Body of pancreas (tissue), 4 donors: Measurements from ENCODE around the gene ADH1B. TPM values are rescaled to one million over a fixed set of nuclear protein-coding genes. Genes with fewer than 3 reads are reported as not detected.

ENCODE experiments used
- ATAC-seq: fragments of 150-250 bp; one replicate; pipeline ENCODE4 v1.9.1; 2016
- DNase-seq, 4 donors: peaks; one replicate each; pipeline ENCODE4 v3.0.0-alpha.2; 2019
- H3K27ac ChIP-seq, 4 donors: fragments of 200-600 bp; sonication (generic); 1 replicate in 3 of 4; 2 replicates in 1 of 4; pipeline versions ENCODE4 v1.5.1 to v1.6.1; 2016 to 2019; ENCODE audit warnings: mild to moderate bottlenecking in 1 of 4, mixed read lengths in 1 of 4, moderate library complexity in 1 of 4
- H3K27me3 ChIP-seq, 2 donors: fragments of 200-600 bp; sonication (generic); one replicate each; pipeline ENCODE4 v1.6.0; 2016; ENCODE audit warnings: mild to moderate bottlenecking in 1 of 2
- H3K36me3 ChIP-seq, 2 donors: fragments of 200-600 bp; sonication (generic); replicated peaks in 1 of 2; 2 replicates each; pipeline ENCODE4 v1.5.1; 2016; ENCODE audit warnings: low read depth in 2 of 2; ENCODE audit not compliant: insufficient read depth in 1 of 2
- H3K4me1 ChIP-seq: fragments of 200-600 bp; sonication (generic); one replicate; pipeline ENCODE4 v1.6.0; 2016
- H3K4me3 ChIP-seq, 2 donors: fragments of 200-600 bp; sonication (generic); 1 replicate in 1 of 2; 2 replicates in 1 of 2; pipeline ENCODE4 v1.5.1; 2016 to 2019
- H3K9me3 ChIP-seq, 3 donors: fragments of 200-600 bp; sonication (generic); 1 replicate in 2 of 3; 2 replicates in 1 of 3; pipeline ENCODE4 v1.5.1; 2016
- POLR2A ChIP-seq, 3 donors: fragments of 450-650 bp; IDR thresholded peaks; one replicate each; pipeline ENCODE4 v1.6.1; 2016; ENCODE audit warnings: antibody characterized with exemption in 3 of 3, mild to moderate bottlenecking in 2 of 3
- WGBS, 2 donors: methylation state at CpG; one replicate each; pipeline ENCODE4 v1.1.5; 2017; 5-methylcytosine and 5-hydroxymethylcytosine counted together
- intact Hi-C: fragments of 100-400 bp; cut with DNase I; formaldehyde crosslinking; loops from one replicate; pipeline ENCODE4 v1.15.1; 2023
- total RNA-seq, 2 donors: library from RNA; depleted of rRNA; stranded (reverse); fragments of >200 nt; gene quantifications; one replicate each; pipeline ENCODE4 v1.1.0, GENCODE V29; 2016
- TF ChIP-seq, protein P1 (sequence below), 7 experiments: fragments of 450-650 bp in 4 of 7; fragments of 200-600 bp in 3 of 7; sonication (generic) in 3 of 7; IDR thresholded peaks; one replicate each; pipeline ENCODE4 v1.5.1; 2016 to 2019; ENCODE audit warnings: antibody characterized with exemption in 7 of 7

ADH1B gene
- total RNA-seq, 2 donors from 2014 or later = 134 to 306 TPM

DNA sequence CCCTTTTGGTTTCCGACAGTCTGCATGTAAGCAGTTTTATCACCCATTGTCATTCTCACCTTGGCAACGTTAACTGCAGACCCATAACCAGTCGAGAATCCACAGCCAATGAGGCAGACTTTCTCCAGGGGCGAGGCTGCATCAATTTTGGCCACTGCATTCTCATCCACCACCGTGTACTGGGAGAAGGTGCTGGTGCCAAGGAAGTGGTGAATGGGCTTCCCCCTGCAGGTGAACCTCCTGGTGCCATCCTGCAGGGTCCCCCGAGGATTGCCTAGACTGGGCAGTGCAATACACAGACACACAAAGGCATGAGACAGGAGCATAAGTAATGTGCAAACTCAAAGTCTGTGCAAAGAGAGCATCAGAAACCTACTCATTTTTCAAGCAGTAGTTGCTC is 5.4 kb downstream of the ADH1B start:
- ATAC-seq (no peak), DNase-seq (no peak)
- intact Hi-C loops = no loop called here
- 79 to 83% methylated on average over 6 of the region's 6 CpGs for WGBS, 2 donors
- Histone ChIP-seq H3K27ac (no peak overlapping the region), H3K36me3 (no peaks in the 10 kb centered on the region), H3K27me3 (no peaks in the 10 kb centered on the region), H3K4me1 (no peaks in the 10 kb centered on the region), H3K9me3 (no peaks in the 10 kb centered on the region), H3K4me3 (no peak overlapping the region)
- TF ChIP-seq, protein P1, sequence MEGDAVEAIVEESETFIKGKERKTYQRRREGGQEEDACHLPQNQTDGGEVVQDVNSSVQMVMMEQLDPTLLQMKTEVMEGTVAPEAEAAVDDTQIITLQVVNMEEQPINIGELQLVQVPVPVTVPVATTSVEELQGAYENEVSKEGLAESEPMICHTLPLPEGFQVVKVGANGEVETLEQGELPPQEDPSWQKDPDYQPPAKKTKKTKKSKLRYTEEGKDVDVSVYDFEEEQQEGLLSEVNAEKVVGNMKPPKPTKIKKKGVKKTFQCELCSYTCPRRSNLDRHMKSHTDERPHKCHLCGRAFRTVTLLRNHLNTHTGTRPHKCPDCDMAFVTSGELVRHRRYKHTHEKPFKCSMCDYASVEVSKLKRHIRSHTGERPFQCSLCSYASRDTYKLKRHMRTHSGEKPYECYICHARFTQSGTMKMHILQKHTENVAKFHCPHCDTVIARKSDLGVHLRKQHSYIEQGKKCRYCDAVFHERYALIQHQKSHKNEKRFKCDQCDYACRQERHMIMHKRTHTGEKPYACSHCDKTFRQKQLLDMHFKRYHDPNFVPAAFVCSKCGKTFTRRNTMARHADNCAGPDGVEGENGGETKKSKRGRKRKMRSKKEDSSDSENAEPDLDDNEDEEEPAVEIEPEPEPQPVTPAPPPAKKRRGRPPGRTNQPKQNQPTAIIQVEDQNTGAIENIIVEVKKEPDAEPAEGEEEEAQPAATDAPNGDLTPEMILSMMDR (IDR thresholded peaks at IDR 0.05) = no peak
- TF ChIP-seq POLR2A (IDR thresholded peaks at IDR 0.05) = no peak

DNA sequence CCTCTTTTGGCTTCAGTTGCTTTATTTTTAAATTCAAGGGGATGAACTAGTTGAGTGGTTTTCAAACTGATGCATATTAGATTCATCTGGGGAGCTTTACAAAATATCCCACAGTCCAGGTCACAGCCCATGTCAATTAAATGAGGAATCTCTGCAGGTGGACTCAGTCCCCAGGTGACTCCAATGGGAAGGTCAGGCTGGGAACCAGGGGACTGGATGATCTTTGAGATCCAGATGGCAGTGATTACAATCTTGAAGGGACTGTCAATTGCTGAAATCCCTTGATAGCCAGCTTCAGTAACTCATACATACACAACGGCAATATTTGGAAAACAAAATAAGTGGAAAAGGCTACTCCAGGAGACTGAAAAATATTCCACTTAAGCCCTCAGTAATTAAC is 7.0 kb downstream of the ADH1B start:
- intact Hi-C loops = no loop called here
- Histone ChIP-seq H3K4me3 (no peak overlapping the region), H3K4me1 (no peaks in the 10 kb centered on the region), H3K27ac (no peak overlapping the region), H3K9me3 (no peaks in the 10 kb centered on the region), H3K36me3 (no peaks in the 10 kb centered on the region), H3K27me3 (no peaks in the 10 kb centered on the region)
- 68 to 79% methylated on average over 1 of the region's 1 CpG for WGBS, 2 donors
- no peak for DNase-seq
- TF ChIP-seq, protein P1 (IDR thresholded peaks at IDR 0.05) = no peak
- no peak for TF ChIP-seq POLR2A (IDR thresholded peaks at IDR 0.05)
- no peak for ATAC-seq

DNA sequence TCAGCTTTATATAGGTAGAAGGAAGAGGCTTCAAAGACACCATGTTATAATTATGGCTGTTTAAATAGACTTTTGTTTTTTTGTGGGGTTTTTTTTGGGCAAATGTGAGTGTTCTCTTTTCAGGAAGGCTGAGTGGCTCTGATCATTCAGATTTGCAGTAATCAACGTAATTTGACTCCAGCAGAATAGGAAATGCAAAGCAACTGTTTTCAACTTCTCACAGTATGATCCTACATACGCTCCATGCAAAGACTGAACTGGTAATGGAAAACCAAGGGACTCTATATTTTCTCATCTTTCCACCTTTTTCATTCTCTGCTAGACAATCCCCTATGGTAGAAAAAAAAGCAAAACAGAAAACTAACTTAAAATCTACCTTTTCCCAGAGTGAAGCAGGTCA is 10.8 kb downstream of the ADH1B start:
- no peak overlapping the region for H3K4me3 ChIP-seq
- ATAC-seq = no peak
- H3K36me3 ChIP-seq = no peaks in the 10 kb centered on the region
- WGBS, 2 donors = 82 to 84% methylated on average over 2 of the region's 2 CpGs
- H3K27me3 ChIP-seq = no peaks in the 10 kb centered on the region
- TF ChIP-seq POLR2A (IDR thresholded peaks at IDR 0.05) = no peak
- TF ChIP-seq, protein P1 (IDR thresholded peaks at IDR 0.05) = no peak
- intact Hi-C loops = no loop called here
- H3K4me1 ChIP-seq = no peaks in the 10 kb centered on the region
- H3K9me3 ChIP-seq = no peaks in the 10 kb centered on the region
- DNase-seq = no peak
- no peak overlapping the region for H3K27ac ChIP-seq

DNA sequence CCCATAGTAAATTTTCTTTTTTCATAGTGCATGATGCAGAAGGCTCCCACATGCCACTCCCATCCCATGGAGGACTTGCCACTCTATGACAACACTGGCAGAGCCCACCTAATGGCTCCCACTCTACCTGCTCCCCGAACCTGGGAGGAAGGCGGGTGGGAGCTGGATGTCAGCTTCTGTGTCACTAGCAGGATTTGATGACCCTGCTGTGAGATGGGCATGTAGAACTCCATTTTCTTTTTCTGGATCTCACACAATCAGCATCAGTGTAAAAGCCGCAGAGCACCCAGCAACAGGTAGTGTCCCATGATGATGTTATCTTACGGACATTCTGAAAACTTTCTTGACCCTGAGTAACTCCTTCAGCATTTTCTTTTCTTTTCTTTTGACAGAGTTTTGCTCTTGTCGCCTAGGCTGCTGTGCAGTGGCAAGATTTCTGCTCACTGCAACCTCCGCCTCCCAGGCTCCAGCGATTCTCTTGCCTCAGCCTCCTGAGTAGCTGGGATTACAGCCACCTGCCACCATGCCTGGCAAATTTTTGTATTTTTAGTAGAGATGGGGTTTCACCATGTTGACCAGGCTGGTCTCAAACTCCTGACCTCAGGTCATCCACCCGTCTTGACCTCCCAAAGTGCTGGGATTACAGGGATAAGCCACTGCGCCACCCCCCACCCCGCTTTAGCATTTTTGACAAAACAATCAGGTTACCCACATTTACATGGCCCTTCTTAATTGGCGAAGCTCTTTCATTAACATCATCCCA is 15.4 kb downstream of the ADH1B start:
- no peak for TF ChIP-seq POLR2A (IDR thresholded peaks at IDR 0.05)
- intact Hi-C loops = no loop called here
- DNase-seq (no peak), ATAC-seq (no peak)
- Histone ChIP-seq H3K27ac (no peak overlapping the region), H3K4me3 (no peak overlapping the region), H3K9me3 (no peaks in the 10 kb centered on the region), H3K27me3 (no peaks in the 10 kb centered on the region), H3K4me1 (peaks cover 1% of the 10 kb centered on the region), H3K36me3 (no peaks in the 10 kb centered on the region)
- WGBS, 2 donors = 91 to 92% methylated on average over 11 of the region's 11 CpGs

DNA sequence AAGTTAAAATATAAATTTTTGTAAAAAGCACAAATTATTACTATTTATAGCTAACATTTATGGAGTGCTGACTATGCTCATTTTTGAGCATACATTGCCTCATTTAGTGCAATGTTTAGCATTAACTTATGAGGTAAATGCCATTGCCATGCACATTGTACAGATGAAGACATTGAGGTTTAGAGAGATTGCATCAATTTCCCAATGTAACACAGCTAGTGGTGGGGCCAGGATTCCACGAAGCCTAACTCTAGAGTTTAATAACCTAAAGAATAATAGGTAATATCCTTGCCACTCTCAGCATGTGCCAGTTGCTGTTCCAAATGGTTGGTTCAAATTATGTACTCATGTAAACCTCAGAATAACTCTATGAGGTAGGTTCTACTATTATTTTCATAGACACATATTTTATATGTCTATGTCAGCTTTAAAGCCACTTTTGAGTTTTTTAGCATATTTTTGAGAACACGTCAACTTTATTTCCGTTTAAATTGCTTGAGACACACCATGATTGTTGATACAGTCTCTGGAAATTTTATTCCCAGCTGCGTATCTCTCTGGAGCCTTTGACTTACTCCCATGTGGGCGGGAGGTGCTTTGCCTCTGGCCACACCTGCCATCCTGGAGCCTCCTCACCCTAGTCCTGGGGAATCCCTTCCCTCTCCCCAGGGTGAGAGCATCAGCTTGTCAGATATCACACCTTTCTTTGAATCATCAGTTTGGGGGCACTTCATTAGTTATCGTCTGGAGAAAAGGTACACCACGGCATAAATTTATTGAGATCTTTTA is 19.6 kb downstream of the ADH1B start:
- no peak overlapping the region for H3K4me3 ChIP-seq
- no peak for TF ChIP-seq POLR2A (IDR thresholded peaks at IDR 0.05)
- TF ChIP-seq, protein P1 (IDR thresholded peaks at IDR 0.05) = no peak
- DNase-seq = no peak
- H3K27me3 ChIP-seq = no peaks in the 10 kb centered on the region
- peaks cover 5% of the 10 kb centered on the region for H3K4me1 ChIP-seq
- WGBS, 2 donors = 83 to 85% methylated on average over 7 of the region's 7 CpGs
- no peak for ATAC-seq
- H3K27ac ChIP-seq = no peak overlapping the region
- H3K36me3 ChIP-seq = no peaks in the 10 kb centered on the region
- intact Hi-C loops = no loop called here
- no peaks in the 10 kb centered on the region for H3K9me3 ChIP-seq
